Glomerular visceral epithelial cell (primary cell): ENCODE measurements around the gene CTDSP1.

ENCODE experiments used
- DNase-seq: peaks from one replicate; pipeline ENCODE4 v3.0.0-alpha.2; 2016; ENCODE audit errors: extremely low spot score

The CTDSP1 gene, protein sequence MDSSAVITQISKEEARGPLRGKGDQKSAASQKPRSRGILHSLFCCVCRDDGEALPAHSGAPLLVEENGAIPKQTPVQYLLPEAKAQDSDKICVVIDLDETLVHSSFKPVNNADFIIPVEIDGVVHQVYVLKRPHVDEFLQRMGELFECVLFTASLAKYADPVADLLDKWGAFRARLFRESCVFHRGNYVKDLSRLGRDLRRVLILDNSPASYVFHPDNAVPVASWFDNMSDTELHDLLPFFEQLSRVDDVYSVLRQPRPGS

DNA sequence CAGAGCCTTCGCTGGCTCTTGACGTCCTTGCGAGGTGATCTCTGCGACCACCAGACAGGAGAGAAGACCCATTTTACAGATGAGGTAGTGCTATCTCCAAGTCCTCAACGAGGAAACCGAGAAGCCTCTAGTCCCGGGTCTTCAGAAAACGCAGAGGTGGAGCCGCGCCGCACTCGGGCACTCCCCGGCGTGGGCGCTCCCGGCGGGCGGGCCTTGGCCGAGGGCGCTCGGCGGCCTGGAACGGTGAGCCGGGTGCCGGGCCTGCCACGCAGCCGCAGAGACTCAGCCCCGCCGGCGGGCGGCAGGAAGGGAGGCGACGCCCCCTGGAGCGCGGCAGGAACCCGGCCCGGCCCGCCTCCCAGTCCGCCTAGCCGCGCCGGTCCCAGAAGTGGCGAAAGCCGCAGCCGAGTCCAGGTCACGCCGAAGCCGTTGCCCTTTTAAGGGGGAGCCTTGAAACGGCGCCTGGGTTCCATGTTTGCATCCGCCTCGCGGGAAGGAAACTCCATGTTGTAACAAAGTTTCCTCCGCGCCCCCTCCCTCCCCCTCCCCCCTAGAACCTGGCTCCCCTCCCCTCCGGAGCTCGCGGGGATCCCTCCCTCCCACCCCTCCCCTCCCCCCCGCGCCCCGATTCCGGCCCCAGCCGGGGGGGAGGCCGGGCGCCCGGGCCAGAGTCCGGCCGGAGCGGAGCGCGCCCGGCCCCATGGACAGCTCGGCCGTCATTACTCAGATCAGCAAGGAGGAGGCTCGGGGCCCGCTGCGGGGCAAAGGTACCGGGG is at the start of gene CTDSP1:
CTDSP1 (plus strand) TSS at position 478 of the 776 bp plus-strand sequence; CDS start at position 701, 223 bp downstream.
- DNase-seq = peak; percentile 98

- no peak for DNase-seq
Measured at GRCh38 chr2:218354045-218354444, 45.6 kb upstream of the CTDSP1 start.

DNA sequence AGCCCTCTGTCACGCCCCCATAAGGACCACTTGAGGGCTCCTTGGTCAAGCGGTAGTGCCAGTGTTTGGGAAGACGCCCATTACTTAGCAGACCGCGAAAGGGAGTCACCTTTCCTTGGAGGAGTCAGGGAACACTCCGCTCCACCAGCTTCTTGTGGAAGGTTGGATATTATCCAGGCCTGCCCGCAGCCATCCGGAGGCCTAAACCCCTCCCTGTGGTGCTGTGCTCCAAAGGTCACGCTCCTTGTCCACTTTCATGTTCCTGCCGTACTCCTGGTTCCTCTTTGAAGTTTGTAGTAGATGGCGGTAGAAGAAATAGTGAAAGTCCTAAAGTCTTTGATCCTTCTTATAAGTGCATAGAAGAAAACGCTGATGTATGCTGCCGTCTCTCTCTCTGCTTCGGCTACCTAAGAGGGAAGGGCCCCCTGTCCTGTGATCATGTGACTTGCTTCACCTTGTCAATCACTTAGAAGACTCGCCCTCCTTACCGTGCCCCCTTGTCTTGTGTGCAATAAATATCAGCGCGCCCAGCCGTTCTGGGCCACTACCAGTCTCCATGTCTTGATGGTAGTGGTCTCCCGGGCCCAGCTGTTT is 44.7 kb upstream of the CTDSP1 start:
- DNase-seq = peak; percentile 33

DNA sequence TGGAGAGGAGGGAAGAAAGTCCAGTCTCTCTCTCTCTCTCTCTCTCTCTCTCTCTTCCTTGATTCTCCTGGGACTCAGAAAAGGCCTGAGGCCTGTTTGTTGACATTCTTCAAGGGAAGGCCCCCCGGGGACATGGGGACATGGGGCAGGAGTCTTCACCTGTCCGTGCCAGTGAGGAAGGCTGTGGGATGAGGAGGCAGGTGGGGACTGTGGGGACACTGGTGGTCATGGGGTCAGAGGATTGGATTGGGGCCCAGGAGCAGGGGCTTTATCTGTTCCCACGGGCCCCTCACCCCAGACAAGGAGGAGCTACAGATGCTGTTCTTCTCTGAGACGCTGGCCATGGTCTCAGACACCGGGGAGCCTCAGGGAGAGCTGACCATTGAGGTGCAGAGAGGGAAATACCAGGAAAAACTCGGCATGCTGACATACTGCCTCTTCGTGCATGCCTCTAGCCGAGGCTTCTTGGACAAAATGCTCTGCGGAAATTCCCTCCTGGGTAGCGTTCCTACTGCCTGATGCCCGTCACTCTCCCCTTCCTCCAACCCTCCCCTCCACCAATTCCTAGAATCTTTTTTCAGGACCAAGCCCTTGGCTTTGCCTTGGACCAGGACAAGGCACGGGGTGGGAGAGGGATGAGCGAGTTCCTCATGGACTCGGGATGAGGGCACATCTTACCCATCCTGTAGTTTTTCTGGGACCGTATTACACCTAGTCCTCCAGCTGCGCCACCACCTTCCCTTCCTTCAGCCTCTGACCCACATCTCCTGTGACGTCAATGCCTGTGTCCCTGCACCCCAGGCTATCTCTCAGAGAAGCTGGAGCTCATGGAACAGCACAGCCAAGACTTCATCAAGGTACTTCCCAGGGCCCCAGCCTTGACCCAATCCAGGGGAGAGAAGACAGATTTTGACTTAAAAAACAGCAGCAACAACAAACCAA is 42.2 kb upstream of the CTDSP1 start:
- no peak for DNase-seq

DNA sequence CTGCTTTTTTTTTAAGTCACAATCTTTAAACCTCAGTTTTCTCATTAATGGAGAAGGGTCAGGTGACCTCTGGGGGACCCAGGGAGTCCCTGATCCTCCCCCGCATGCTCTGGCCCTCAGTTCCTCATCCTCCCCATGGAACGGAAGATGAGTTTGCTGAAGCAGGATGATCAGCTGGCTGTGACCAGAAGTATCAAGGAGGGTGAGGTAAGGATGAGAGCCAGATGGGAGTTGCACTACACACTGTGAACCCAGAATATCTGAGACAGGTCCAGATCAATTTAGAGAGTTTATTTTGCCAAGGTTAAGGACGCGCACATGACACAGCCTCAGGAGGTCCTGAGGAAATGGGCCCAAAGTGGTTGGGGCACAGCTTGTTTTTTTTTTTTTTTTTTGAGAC is 39.2 kb upstream of the CTDSP1 start:
- no peak for DNase-seq

DNA sequence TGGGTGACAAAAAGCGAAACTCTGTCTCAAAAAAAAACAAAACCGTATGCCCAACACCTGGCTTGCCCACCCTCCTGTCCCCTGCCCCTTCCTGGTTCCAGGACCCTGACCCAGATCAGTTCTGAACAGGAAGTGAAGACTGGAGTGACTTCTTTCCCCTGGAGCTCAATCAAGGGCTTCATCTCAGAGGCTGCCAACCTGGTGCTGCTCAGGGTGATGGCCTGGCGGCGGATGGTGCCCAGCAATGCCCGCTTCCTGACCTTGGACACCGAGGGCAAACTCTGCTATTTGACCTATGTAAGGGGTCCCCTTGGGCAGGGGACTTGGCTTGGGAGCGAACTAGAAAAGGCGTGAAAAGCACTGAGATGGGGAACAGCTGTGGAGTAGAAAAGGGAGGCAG is 37.1 kb upstream of the CTDSP1 start:
- DNase-seq = no peak

- DNase-seq = no peak
Measured at GRCh38 chr2:218363736-218364135, 35.9 kb upstream of the CTDSP1 start.

- no peak for DNase-seq
Measured at GRCh38 chr2:218364196-218364595, 35.5 kb upstream of the CTDSP1 start.

DNA sequence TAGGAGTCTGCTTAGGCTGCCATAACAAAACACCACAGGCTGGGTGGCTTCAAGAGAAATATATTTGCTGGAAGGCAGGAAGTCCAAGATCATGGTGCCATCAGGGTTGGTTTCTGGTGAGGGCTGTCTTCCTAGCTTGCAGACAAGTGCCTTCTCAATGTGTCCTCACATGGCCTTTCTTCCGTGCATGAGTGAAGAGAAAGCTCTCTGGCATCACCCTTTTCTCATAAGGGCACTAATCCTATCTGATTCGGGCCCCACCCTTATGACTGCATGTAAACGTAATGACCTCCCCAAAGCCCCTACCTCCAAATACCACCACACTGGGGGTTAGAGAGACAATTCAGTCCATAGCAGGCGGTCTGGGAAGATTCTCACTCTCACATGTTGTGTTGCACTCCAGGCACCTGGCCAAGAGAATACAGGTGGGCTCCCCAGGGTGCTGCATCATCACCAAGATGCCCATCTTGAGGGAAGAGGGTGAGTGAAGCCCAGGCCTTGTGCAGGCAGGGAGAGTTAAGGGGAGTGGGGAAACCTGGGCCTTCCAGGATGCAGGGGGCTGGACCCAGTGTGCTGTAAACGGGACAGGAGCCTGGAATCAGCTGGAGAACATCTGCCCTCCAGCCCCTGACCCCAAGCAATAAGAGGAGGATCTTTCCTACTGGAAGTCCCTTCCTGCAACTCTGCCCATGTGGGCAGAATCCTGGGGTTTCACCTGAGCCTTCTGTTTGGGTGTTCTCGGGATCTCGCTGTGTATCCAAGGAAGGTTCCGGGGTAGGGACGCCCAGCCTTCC is 32.9 kb upstream of the CTDSP1 start:
- DNase-seq = no peak

DNA sequence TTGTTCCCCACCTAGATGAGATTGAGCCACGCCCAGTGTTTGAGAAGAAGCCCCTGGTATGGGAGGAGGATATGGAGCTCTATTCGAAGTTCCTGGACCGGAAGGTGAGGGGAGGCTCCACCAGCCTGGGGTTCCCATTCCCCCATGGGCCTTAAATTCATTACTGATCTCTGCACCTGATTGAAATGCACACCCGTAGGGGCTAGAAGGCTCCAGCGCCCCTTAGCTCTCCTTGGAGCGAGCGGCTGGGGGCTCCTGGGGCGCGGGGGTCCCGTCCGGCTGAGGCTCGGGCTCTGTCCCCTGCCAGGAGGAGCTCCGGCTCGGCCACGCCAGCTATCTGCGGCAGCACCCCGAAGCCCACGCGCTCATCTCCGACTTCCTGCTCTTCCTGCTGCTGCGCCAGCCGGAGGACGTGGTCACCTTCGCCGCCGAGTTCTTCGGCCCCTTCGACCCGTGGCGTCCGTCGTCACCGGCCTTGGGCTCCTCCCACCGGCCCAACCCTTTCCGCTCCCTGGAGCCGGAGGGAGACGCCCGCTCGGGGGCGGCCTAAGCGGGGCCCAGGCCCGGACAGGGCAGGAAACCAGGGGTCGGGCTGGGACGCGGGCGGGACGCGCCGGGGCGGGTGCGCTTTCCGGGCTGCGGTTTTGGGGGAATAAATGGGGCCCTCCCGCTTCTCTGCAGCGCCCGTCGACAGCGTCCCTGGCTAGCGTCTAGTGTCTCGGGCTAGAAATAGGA is 32.1 kb upstream of the CTDSP1 start:
- DNase-seq = peak; percentile 47

- no peak for DNase-seq
Measured at GRCh38 chr2:218368150-218368528, 31.5 kb upstream of the CTDSP1 start.

DNA sequence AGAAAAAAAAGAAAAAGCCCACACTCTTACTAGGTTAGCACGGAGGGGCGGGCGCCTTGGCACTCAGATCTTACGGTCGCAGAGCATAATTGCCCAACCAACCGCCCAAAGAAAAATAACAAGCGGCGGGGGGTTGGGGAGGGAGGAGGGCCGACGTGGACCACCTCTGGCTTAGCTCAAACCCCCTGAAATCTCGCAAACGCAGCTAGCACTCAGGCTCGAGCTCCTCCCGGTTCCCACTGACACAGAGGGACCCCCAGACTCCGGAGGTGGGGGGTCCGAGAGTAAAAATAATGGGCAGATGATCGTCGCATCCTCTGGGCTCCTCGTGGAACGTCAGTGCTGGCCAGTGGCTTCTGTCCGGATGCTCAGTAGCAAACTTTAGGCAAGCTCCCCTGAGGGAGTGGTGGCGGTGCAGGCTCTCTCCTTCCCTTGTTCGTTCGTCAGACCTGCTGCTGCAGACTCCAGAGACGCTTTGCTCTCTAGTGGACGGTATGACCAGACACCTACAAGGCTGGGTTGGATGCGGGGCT is 31.0 kb upstream of the CTDSP1 start:
- no peak for DNase-seq

GRCh38 chr2:218369330-218369729 is 30.3 kb upstream of the CTDSP1 start:
- no peak for DNase-seq

GRCh38 chr2:218370410-218371063 is 29.1 kb upstream of the CTDSP1 start:
- DNase-seq = no peak

GRCh38 chr2:218371983-218372350 is 27.7 kb upstream of the CTDSP1 start:
- DNase-seq = no peak

DNA sequence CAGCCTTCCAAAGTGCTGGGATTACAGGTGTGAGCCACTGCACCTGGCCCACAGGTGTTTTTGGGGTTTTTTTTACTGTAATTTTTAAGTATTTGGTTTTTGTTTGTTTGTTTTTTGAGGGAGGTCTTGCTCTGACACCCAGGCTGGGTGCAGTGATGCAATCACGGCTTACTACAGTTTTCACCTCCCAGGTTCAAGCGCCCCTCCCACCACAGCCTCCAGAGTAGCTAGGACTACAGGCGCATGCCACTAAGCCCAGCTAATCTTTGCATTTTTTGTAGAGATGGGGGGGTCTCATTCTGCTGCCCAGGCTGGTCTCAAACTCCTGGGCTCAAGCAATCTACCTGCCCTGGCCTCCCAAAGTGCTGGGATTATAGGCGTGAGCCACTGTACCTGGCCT is 24.9 kb upstream of the CTDSP1 start:
- no peak for DNase-seq

DNA sequence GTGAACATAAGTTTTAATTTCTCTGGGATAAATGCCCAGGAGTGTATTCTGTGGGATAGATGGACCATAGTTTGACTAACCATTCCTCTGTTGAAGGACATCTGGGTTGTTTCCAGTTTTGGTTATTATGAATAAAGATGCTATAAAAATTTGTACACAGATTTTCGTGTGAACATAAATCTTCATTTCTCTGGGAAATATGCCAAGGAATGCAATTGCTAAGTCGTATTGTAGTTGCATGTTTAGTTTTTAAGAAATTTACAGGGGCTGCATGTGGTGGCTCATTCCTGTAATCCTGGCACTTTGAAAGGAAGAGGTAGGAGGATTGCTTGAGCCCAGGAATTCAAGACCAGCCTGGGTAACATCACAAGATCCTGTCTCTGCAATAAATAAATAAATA is 24.5 kb upstream of the CTDSP1 start:
- no peak for DNase-seq

GRCh38 chr2:218378053-218378452 is 21.6 kb upstream of the CTDSP1 start:
- DNase-seq = no peak

- DNase-seq = no peak
Measured at GRCh38 chr2:218381916-218382366, 17.7 kb upstream of the CTDSP1 start, which contains the start of gene SLC11A1. Gene SLC11A1 (plus strand): TSS chr2:218382273. CDS start chr2:218382369, 96 bp downstream.
